Epidermal melanocyte (primary cell): ENCODE measurements around the gene SOWAHC.

Experiments used
- DNase-seq: peaks from one replicate; pipeline ENCODE4 v3.0.0; 2011; ENCODE audit warnings: low spot score; ENCODE audit not compliant: insufficient read length

SOWAHC gene

GRCh38 chr2:109645412-109646184 is 31.4 kb downstream of the SOWAHC start:
- no peak for DNase-seq

- no peak for DNase-seq
These were observed 32.8 kb downstream of the SOWAHC start for GRCh38 chr2:109646961-109647360.

- DNase-seq: no peak
These were observed 33.5 kb downstream of the SOWAHC start for GRCh38 chr2:109647636-109648035.

GRCh38 chr2:109648041-109648527 is 33.9 kb downstream of the SOWAHC start:
- DNase-seq: no peak

GRCh38 chr2:109649736-109650695 is 35.9 kb downstream of the SOWAHC start:
- no peak for DNase-seq

- DNase-seq: no peak
These were observed 40.3 kb downstream of the SOWAHC start for GRCh38 chr2:109654326-109655050.

- DNase-seq: no peak
These were observed 41.1 kb downstream of the SOWAHC start for GRCh38 chr2:109655287-109655686.

- no peak for DNase-seq
These were observed 45.4 kb downstream of the SOWAHC start for GRCh38 chr2:109659396-109660045.

- no peak for DNase-seq
These were observed 46.1 kb downstream of the SOWAHC start for GRCh38 chr2:109660046-109660860.

GRCh38 chr2:109662889-109663288 is 48.7 kb downstream of the SOWAHC start:
- no peak for DNase-seq

- peak; percentile 27 for DNase-seq
These were observed 49.6 kb downstream of the SOWAHC start for GRCh38 chr2:109663721-109664120.

GRCh38 chr2:109666466-109666865 is 52.3 kb downstream of the SOWAHC start:
- DNase-seq: no peak
